Adrenal gland (tissue), 5 donors: ENCODE data around the gene FGGY.

Experiments
- CTCF ChIP-seq, 6 experiments: fragments of 450-650 bp in 4 of 6; fragments of 200-600 bp in 2 of 6; sonication (generic) in 1 of 6; IDR thresholded peaks; 1 replicate in 5 of 6; 2 replicates in 1 of 6; pipeline versions ENCODE4 v1.5.1 to v1.8.0; 2016 to 2021; ENCODE audit warnings: antibody characterized with exemption in 6 of 6, mild to moderate bottlenecking in 2 of 6, moderate library complexity in 1 of 6
- POLR2A ChIP-seq, 2 donors: fragments of 450-650 bp; IDR thresholded peaks; one replicate each; pipeline ENCODE4 v1.6.1; 2017; ENCODE audit warnings: antibody characterized with exemption in 2 of 2, mild to moderate bottlenecking in 2 of 2, moderate library complexity in 1 of 2
- donor health status: DM: no; HTN: no; CAD: no.

DNA sequence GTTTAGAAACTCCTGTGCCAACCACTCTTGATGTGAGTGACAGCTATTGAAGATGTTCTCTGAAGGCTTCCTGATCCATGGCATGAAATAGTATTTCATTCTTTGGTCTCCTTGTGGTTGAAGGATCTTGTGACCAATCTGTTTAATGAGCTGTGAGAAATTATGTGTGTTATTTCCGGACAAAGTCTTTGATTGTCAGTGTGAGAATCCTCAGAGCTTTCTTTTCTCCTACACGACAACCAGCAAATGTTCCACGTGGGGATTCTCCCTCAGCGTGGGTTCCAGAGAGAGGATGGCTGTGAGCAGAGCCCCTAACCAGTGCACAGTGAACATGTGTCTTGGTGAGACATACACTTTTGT lies 472.8 kb downstream of the FGGY start:
- TF ChIP-seq CTCF (IDR thresholded peaks at IDR 0.05) (no peak), POLR2A (IDR thresholded peaks at IDR 0.05) (no peak)
